Erythroblast (primary cell): ENCODE data around the gene CEP68.

ENCODE experiments used
- GATA1 ChIP-seq: IDR thresholded peaks from 2 replicates; pipeline ENCODE4 v1.6.1; 2011; ENCODE audit warnings: low read depth, mild to moderate bottlenecking, control low read depth, low read length, moderate library complexity
- POLR2A ChIP-seq: IDR thresholded peaks from 2 replicates; pipeline ENCODE4 v1.6.1; 2011; ENCODE audit warnings: mild to moderate bottlenecking, low read length

DNA sequence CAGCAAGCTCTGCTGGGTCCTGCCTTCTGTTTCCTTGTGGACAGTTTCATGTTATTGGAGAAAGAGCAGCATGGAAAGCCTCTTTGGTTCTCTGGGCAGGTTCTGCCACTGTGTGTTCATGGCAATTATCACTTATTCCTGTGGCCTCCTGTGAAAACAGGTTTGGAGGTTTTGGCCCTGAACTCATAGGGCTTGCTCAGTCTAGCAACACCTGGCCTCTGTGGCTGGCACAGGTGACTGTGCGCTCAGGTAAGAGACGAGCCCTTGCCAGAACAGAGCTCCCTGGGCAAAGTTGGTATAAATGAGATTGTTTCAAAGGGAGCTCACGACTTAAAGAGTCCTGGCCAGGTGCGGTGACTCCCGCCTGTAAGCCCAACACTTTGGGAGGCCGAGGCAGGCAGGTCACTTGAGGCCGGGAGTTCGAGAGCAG, 5.7 kb downstream of the CEP68 start:
- TF ChIP-seq POLR2A (no peak), GATA1 (no peak)
